Esophagus squamous epithelium (tissue), 4 donors: ENCODE measurements around the gene CPSF4L.

ENCODE experiments used
- POLR2A ChIP-seq, 4 donors: fragments of 450-650 bp; IDR thresholded peaks; one replicate each; pipeline ENCODE4 v1.6.1; 2017; ENCODE audit warnings: antibody characterized with exemption in 4 of 4, mild to moderate bottlenecking in 4 of 4, moderate library complexity in 3 of 4
- TF ChIP-seq, protein P1 (sequence below), 6 experiments: fragments of 450-650 bp in 4 of 6; fragments of 200-600 bp in 2 of 6; sonication (generic) in 2 of 6; IDR thresholded peaks; one replicate each; pipeline ENCODE4 v1.5.1; 2016 to 2019; ENCODE audit warnings: antibody characterized with exemption in 6 of 6, mild to moderate bottlenecking in 4 of 6, moderate library complexity in 4 of 6

DNA sequence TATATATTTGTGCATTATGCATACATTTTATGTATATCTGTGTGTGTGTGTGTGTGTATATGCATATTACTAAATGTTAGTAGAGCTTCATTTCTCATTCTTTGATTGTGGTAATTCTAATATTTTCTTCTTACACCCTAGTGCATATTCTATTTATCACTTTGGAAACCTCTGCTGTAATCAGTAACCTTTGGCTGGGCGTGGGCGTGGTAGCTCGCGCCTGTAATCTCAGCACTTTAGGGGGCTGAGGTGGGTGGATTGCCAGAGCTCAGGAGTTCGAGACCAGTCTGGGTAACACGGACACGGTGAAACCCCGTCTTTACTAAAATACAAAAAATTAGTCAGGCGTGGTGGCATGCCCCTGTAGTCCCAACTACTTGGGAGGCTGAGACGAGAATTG lies 26.9 kb downstream of the CPSF4L start:
- TF ChIP-seq POLR2A (IDR thresholded peaks at IDR 0.05): no peak
- TF ChIP-seq, protein P1, sequence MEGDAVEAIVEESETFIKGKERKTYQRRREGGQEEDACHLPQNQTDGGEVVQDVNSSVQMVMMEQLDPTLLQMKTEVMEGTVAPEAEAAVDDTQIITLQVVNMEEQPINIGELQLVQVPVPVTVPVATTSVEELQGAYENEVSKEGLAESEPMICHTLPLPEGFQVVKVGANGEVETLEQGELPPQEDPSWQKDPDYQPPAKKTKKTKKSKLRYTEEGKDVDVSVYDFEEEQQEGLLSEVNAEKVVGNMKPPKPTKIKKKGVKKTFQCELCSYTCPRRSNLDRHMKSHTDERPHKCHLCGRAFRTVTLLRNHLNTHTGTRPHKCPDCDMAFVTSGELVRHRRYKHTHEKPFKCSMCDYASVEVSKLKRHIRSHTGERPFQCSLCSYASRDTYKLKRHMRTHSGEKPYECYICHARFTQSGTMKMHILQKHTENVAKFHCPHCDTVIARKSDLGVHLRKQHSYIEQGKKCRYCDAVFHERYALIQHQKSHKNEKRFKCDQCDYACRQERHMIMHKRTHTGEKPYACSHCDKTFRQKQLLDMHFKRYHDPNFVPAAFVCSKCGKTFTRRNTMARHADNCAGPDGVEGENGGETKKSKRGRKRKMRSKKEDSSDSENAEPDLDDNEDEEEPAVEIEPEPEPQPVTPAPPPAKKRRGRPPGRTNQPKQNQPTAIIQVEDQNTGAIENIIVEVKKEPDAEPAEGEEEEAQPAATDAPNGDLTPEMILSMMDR (IDR thresholded peaks at IDR 0.05): no peak
